K562 (cell line): Measurements from ENCODE around the gene CHERP. TPM values are rescaled to one million over a fixed set of nuclear protein-coding genes. Genes with fewer than 3 reads are reported as not detected.

Experiments
- ADNP ChIP-seq: fragments of 200-800 bp; sonication (Bioruptor generic); IDR thresholded peaks from 2 replicates; pipeline ENCODE4 v1.6.1; 2016; ENCODE audit warnings: missing genetic modification characterization, missing compliant biosample characterization
- E4F1 ChIP-seq: fragments of 250-450 bp; sonication (Bioruptor Pico); IDR thresholded peaks from 2 replicates; pipeline ENCODE4 v1.5.0; 2021; ENCODE audit warnings: mild to moderate bottlenecking, borderline replicate concordance
- FOSL1 ChIP-seq: fragments of 200-800 bp; sonication (Bioruptor generic); conservative IDR thresholded peaks from 2 replicates; pipeline ENCODE4 v1.6.1; 2016; ENCODE audit warnings: missing genetic modification characterization, missing compliant biosample characterization
- FOXJ3 ChIP-seq: sonication (generic); formaldehyde crosslinking; IDR thresholded peaks from 2 replicates; pipeline ENCODE4 v1.4.0; 2020; ENCODE audit warnings: mild to moderate bottlenecking, missing genetic modification reagents
- HNRNPUL1 ChIP-seq: fragments of 200-400 bp; formaldehyde crosslinking; IDR thresholded peaks from 2 replicates; pipeline ENCODE4 v1.6.1; 2017; ENCODE audit warnings: low read length
- MXD1 ChIP-seq: fragments of 250-450 bp; sonication (Bioruptor Pico); IDR thresholded peaks from 2 replicates; pipeline ENCODE4 v1.8.0; 2021; ENCODE audit warnings: borderline replicate concordance, mild to moderate bottlenecking, moderate library complexity; ENCODE audit not compliant: poor library complexity, severe bottlenecking
- MYC ChIP-seq, 2 experiments: fragments of 250-450 bp in 1 of 2; sonication (Bioruptor Pico) in 1 of 2; IDR thresholded peaks; 2 replicates each; pipeline versions ENCODE4 v1.5.1 to v1.6.1; 2012 to 2021; ENCODE audit warnings: low read depth in 2 of 2, borderline replicate concordance in 1 of 2, improper control_type of control experiment in 1 of 2, low read length in 1 of 2, mild to moderate bottlenecking in 1 of 2, moderate library complexity in 1 of 2
- NFATC3 ChIP-seq: fragments of 450-650 bp; IDR thresholded peaks from 2 replicates; pipeline ENCODE4 v1.6.1; 2017; ENCODE audit warnings: mild to moderate bottlenecking
- PKNOX1 ChIP-seq: fragments of 450-650 bp; IDR thresholded peaks from 2 replicates; pipeline ENCODE4 v1.6.1; 2016
- RB1 ChIP-seq: fragments of 450-650 bp; IDR thresholded peaks from 2 replicates; pipeline ENCODE4 v1.6.1; 2017; ENCODE audit warnings: low read depth, mild to moderate bottlenecking
- RFX5 ChIP-seq: IDR thresholded peaks from 2 replicates; pipeline ENCODE4 v1.6.1; 2011; ENCODE audit warnings: low read depth, mild to moderate bottlenecking, improper control_type of control experiment, low read length
- SIX5 ChIP-seq, 2 experiments: IDR thresholded peaks; 2 replicates each; pipeline ENCODE4 v1.6.1; 2011; ENCODE audit warnings: low read length in 2 of 2, borderline replicate concordance in 1 of 2, low read depth in 1 of 2, mild to moderate bottlenecking in 1 of 2, moderate library complexity in 1 of 2; ENCODE audit not compliant: insufficient read depth in 1 of 2
- SMARCE1 ChIP-seq: fragments of 450-650 bp; IDR thresholded peaks from 2 replicates; pipeline ENCODE4 v1.7.1; 2016; ENCODE audit warnings: mild to moderate bottlenecking
- polyA plus RNA-seq, 8 experiments: library from polyadenylated mRNA; depleted of rRNA in 4 of 8; stranded (reverse) in 5 of 8; unstranded in 3 of 8; fragments of >200 nt; fragmentation: Nextera tagmentation in 2 of 8; fragmentation: Illumina TruSeq in 1 of 8; extraction: Ambion mirVana in 2 of 8; extraction: Trizol in 1 of 8; gene quantifications; 2 replicates each; pipeline versions ENCODE4 v1.2.1 to v1.2.3, GENCODE V29; 2011 to 2014; ENCODE audit warnings: inconsistent platforms in 1 of 8, missing spikeins in 1 of 8
- total RNA-seq, 7 experiments: library from RNA; depleted of rRNA in 6 of 7; stranded (reverse); fragments of >200 nt in 6 of 7; fragmentation: Illumina TruSeq in 2 of 7; extraction: Trizol in 2 of 7; gene quantifications; 2 replicates each; pipeline versions ENCODE4 v1.2.1 to v1.2.3, GENCODE V29; 2011 to 2021; ENCODE audit warnings: low replicate concordance in 1 of 7
- TF ChIP-seq, protein P1 (sequence below): fragments of 450-650 bp; IDR thresholded peaks from 2 replicates; pipeline ENCODE4 v1.6.1; 2016; ENCODE audit warnings: low read depth, mild to moderate bottlenecking, moderate library complexity
- TF ChIP-seq, protein P2 (sequence below): fragments of 250-450 bp; sonication (Bioruptor Pico); IDR thresholded peaks from 2 replicates; pipeline ENCODE4 v1.5.0; 2022; ENCODE audit warnings: mild to moderate bottlenecking

Gene CHERP
- total and polyA plus RNA-seq, 9 of the 15 experiments (the other 6 are each of a cell fraction or from before 2014, with no cell fraction given), result 0.60 to 85.1 (median 7.8) TPM

DNA sequence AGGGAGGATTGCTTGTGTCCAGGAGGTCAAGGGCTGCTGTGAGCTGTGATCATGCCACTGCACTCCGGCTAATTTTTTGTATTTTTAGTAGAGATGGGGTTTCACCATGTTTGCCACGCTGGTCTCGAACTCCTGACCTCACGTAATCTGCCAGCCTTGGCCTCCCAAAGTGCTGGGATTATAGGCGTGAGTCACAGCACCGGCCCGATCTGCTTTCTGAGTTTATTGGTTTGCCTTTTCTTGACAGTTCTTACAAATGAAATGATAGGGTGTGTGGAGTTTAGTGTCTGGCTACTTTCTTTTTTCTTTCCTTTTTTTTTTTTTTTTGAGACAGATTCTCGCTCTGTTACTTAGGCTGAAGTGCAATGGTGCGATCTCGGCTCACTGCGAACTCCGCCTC is 45.2 kb downstream of the CHERP start (continued):
- no peak for TF ChIP-seq SIX5 (IDR thresholded peaks at IDR 0.05; ENCODE audit: borderline replicate concordance in 1 of 2, insufficient read depth in 1 of 2, low read depth in 1 of 2, low read length in 2 of 2)
- TF ChIP-seq HNRNPUL1, result no peak
- TF ChIP-seq PKNOX1, result no peak
- TF ChIP-seq RFX5, result no peak
- TF ChIP-seq FOXJ3, result no peak
- peak; percentile 62; the same call in 1 of the 2 replicates for TF ChIP-seq SMARCE1
- TF ChIP-seq, protein P1, sequence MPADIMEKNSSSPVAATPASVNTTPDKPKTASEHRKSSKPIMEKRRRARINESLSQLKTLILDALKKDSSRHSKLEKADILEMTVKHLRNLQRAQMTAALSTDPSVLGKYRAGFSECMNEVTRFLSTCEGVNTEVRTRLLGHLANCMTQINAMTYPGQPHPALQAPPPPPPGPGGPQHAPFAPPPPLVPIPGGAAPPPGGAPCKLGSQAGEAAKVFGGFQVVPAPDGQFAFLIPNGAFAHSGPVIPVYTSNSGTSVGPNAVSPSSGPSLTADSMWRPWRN, result no peak
- TF ChIP-seq, protein P2, sequence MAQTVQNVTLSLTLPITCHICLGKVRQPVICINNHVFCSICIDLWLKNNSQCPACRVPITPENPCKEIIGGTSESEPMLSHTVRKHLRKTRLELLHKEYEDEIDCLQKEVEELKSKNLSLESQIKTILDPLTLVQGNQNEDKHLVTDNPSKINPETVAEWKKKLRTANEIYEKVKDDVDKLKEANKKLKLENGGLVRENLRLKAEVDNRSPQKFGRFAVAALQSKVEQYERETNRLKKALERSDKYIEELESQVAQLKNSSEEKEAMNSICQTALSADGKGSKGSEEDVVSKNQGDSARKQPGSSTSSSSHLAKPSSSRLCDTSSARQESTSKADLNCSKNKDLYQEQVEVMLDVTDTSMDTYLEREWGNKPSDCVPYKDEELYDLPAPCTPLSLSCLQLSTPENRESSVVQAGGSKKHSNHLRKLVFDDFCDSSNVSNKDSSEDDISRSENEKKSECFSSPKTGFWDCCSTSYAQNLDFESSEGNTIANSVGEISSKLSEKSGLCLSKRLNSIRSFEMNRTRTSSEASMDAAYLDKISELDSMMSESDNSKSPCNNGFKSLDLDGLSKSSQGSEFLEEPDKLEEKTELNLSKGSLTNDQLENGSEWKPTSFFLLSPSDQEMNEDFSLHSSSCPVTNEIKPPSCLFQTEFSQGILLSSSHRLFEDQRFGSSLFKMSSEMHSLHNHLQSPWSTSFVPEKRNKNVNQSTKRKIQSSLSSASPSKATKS (CRISPR knock-in tag), result no peak
- TF ChIP-seq NFATC3, result no peak
- no peak for TF ChIP-seq RB1
- no peak for TF ChIP-seq E4F1 (CRISPR knock-in tag)
- TF ChIP-seq MYC (IDR thresholded peaks at IDR 0.05; ENCODE audit: low read depth, low read length), result no peak
- TF ChIP-seq MYC (CRISPR knock-in tag; IDR thresholded peaks at IDR 0.05; ENCODE audit: borderline replicate concordance, low read depth), result no peak
- peak; percentile 38; the same call in 1 of the 2 replicates for TF ChIP-seq FOSL1 (tag)
- peak; percentile 83 for TF ChIP-seq ADNP (tag)
- TF ChIP-seq MXD1 (CRISPR knock-in tag), result no peak
